Cardiac muscle cell (in vitro differentiated cells and primary cell): Measurements from ENCODE around the gene RHBDD1. TPM values are rescaled to one million over a fixed set of nuclear protein-coding genes. Genes with fewer than 3 reads are reported as not detected.
"Not testable (repeated sequence)": the region's sequence is repeated elsewhere in the genome, so short reads cannot be mapped to it uniquely, and the experiment has no call there.

Experiments used
- DNase-seq, 2 donors: peaks; one replicate each; pipeline versions ENCODE4 v3.0.0 to v3.0.0-alpha.2; 2010 to 2017; ENCODE audit warnings: low read depth in 1 of 2, low spot score in 1 of 2
- H3K27ac ChIP-seq: fragments of 200-600 bp; sonication (generic); 2 replicates; pipeline ENCODE4 v1.5.1; 2016
- H3K27me3 ChIP-seq: fragments of 200-600 bp; sonication (generic); 2 replicates; pipeline ENCODE4 v1.6.0; 2016; ENCODE audit warnings: control low read depth
- H3K36me3 ChIP-seq: fragments of 200-600 bp; sonication (generic); 2 replicates; pipeline ENCODE4 v1.5.1; 2016; ENCODE audit warnings: control low read depth
- H3K4me1 ChIP-seq: fragments of 200-600 bp; sonication (generic); 2 replicates; pipeline ENCODE4 v1.8.1; 2017; ENCODE audit warnings: low read depth, mild to moderate bottlenecking, mixed run types
- H3K4me3 ChIP-seq: fragments of 200-600 bp; sonication (generic); 2 replicates; pipeline ENCODE4 v1.5.1; 2016; ENCODE audit warnings: mild to moderate bottlenecking
- H3K9me3 ChIP-seq: fragments of 200-600 bp; sonication (generic); 2 replicates; pipeline ENCODE4 v1.5.1; 2017; ENCODE audit warnings: low read depth, mild to moderate bottlenecking, control low read depth
- CTCF ChIP-seq: IDR thresholded peaks from 2 replicates; pipeline ENCODE4 v1.5.1; 2012; ENCODE audit warnings: low read depth, mild to moderate bottlenecking, low read length
- polyA plus RNA-seq: library from polyadenylated mRNA; unstranded; fragments of >200 nt; fragmentation: Nextera tagmentation; extraction: Ambion mirVana; gene quantifications from 2 replicates; pipeline ENCODE4 v1.2.1, GENCODE V29; 2016
- total RNA-seq: library from RNA; depleted of rRNA; stranded (reverse); fragments of >200 nt; gene quantifications from 2 replicates; pipeline ENCODE4 v1.2.3, GENCODE V29; 2016

RHBDD1 gene
- total and polyA plus RNA-seq, 2 experiments from 2014 or later: 6.3 to 12.9 TPM

DNA sequence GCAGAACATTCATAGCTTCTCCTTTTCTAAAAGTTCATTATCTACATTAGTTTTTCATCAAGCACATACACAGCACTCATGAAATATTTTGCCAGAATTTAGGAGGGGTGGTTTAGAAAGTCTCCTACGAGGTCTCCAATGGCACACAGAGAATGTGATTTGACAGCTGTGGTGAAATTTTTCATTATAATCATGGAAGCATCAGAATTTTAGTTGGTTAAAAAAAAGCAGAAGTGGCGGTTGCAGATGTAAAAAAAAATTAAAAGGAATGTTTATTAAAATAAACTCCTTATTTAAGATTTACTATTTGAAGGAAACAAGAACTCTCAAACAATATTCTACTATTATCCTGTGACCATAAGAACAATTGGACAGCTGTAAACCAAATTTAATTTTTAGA, 10.8 kb upstream of the RHBDD1 start:
- H3K27ac ChIP-seq: no peak overlapping the region
- no peak for TF ChIP-seq CTCF
- no peak for DNase-seq

GRCh38 chr2:226828191-226828590, 7.7 kb upstream of the RHBDD1 start:
- TF ChIP-seq CTCF: no peak
- Histone ChIP-seq H3K4me3 (no peak overlapping the region), H3K27ac (no peak overlapping the region), H3K4me1 (no peaks in the 10 kb centered on the region), H3K36me3 (no peaks in the 10 kb centered on the region), H3K27me3 (no peaks in the 10 kb centered on the region), H3K9me3 (no peaks in the 10 kb centered on the region)
- no peak for DNase-seq

More for the DNA sequence above, 10.8 kb upstream of the RHBDD1 start:
- Histone ChIP-seq H3K27me3 (no peaks in the 10 kb centered on the region), H3K4me3 (no peak overlapping the region), H3K4me1 (no peaks in the 10 kb centered on the region), H3K36me3 (no peaks in the 10 kb centered on the region), H3K9me3 (no peaks in the 10 kb centered on the region)

GRCh38 chr2:226829721-226830631, 5.9 kb upstream of the RHBDD1 start:
- H3K4me1 ChIP-seq: no peaks in the 10 kb centered on the region
- H3K9me3 ChIP-seq: no peaks in the 10 kb centered on the region
- no peak for TF ChIP-seq CTCF
- H3K4me3 ChIP-seq: no peak overlapping the region
- no peaks in the 10 kb centered on the region for H3K27me3 ChIP-seq
- H3K27ac ChIP-seq: no peak overlapping the region
- H3K36me3 ChIP-seq: no peaks in the 10 kb centered on the region
- DNase-seq: no peak

- Histone ChIP-seq H3K27ac (no peak overlapping the region), H3K4me3 (no peak overlapping the region), H3K9me3 (no peaks in the 10 kb centered on the region), H3K36me3 (no peaks in the 10 kb centered on the region), H3K27me3 (no peaks in the 10 kb centered on the region), H3K4me1 (no peaks in the 10 kb centered on the region)
- TF ChIP-seq CTCF: no peak
- DNase-seq: no peak
These were observed 4.6 kb upstream of the RHBDD1 start for GRCh38 chr2:226831266-226831665.

GRCh38 chr2:226832061-226832460, 3.8 kb upstream of the RHBDD1 start:
- Histone ChIP-seq H3K9me3 (no peaks in the 10 kb centered on the region), H3K4me1 (peaks cover 3% of the 10 kb centered on the region), H3K27ac (no peak overlapping the region), H3K27me3 (no peaks in the 10 kb centered on the region), H3K36me3 (no peaks in the 10 kb centered on the region), H3K4me3 (no peak overlapping the region)
- TF ChIP-seq CTCF: no peak
- DNase-seq: no peak

- Histone ChIP-seq H3K4me3 (peak overlapping the region; percentile 71), H3K27ac (peak overlapping the region; percentile 94)
- not testable (repeated sequence) for H3K27me3 ChIP-seq, DNase-seq, H3K9me3 ChIP-seq, H3K36me3 ChIP-seq, H3K4me1 ChIP-seq
These were observed 974 bp upstream of the RHBDD1 start for GRCh38 chr2:226834880-226835279.
